Natural killer cell treated with Interleukin-12 subunit alpha and Interleukin-12 subunit beta and Interleukin-15 and Interleukin-18, amount 100 ng/mL, for 72 hours (primary cell): Measurements from ENCODE around the gene ACADS. TPM values are rescaled to one million over a fixed set of nuclear protein-coding genes. Genes with fewer than 3 reads are reported as not detected.

Source experiments
- ATAC-seq, 2 donors: fragments of 150-1000 bp; cut with Tn5 transposase in 1 of 2; sonication (Bioruptor Pico), chemical (Tn5 transposase) in 1 of 2; 2 replicates each; pipeline ENCODE4 v1.10.0; 2021
- DNase-seq: peaks from one replicate; pipeline ENCODE4 v3.0.0; 2022; ENCODE audit warnings: low spot score
- H3K27ac Mint-ChIP-seq, 2 donors: 1 replicate in 1 of 2; 2 replicates in 1 of 2; pipeline ENCODE4 v1.8.0; 2022; ENCODE audit warnings: mixed read lengths in 2 of 2, mild to moderate bottlenecking in 1 of 2, moderate library complexity in 1 of 2
- H3K27me3 Mint-ChIP-seq, 2 donors: 1 replicate in 1 of 2; 2 replicates in 1 of 2; pipeline ENCODE4 v1.8.0; 2022; ENCODE audit warnings: mixed read lengths in 2 of 2
- H3K36me3 Mint-ChIP-seq: one replicate; pipeline ENCODE4 v1.8.0; 2022; ENCODE audit warnings: mixed read lengths
- H3K4me1 Mint-ChIP-seq, 2 donors: 1 replicate in 1 of 2; 2 replicates in 1 of 2; pipeline ENCODE4 v1.8.0; 2022; ENCODE audit warnings: low read depth in 2 of 2, mixed read lengths in 2 of 2, mild to moderate bottlenecking in 1 of 2
- H3K4me3 Mint-ChIP-seq: one replicate; pipeline ENCODE4 v1.8.0; 2022; ENCODE audit warnings: mixed read lengths
- H3K9me3 Mint-ChIP-seq: 2 replicates; pipeline ENCODE4 v1.8.0; 2022; ENCODE audit warnings: mixed read lengths
- total RNA-seq, 2 donors: library from RNA; stranded (reverse); gene quantifications; one replicate each; pipeline ENCODE4 v1.2.3, GENCODE V29; 2022

Gene ACADS
- total RNA-seq, 2 donors from 2014 or later = 12.8 to 13.9 TPM

GRCh38 chr12:120760349-120761254 is 35.0 kb downstream of the ACADS start:
- Mint-ChIP-seq H3K27ac (no peak overlapping the region), H3K4me3 (no peak overlapping the region), H3K27me3 (no peaks in the 10 kb centered on the region), H3K36me3 (no peaks in the 10 kb centered on the region), H3K9me3 (no peaks in the 10 kb centered on the region), H3K4me1 (no peaks in the 10 kb centered on the region)
- DNase-seq = no peak
- ATAC-seq = no peak

GRCh38 chr12:120761519-120761934 is 35.9 kb downstream of the ACADS start:
- H3K4me3 Mint-ChIP-seq = no peak overlapping the region
- no peaks in the 10 kb centered on the region for H3K27me3 Mint-ChIP-seq
- ATAC-seq (no peak), DNase-seq (no peak)
- no peaks in the 10 kb centered on the region for H3K36me3 Mint-ChIP-seq
- H3K27ac Mint-ChIP-seq = no peak overlapping the region
- H3K9me3 Mint-ChIP-seq = no peaks in the 10 kb centered on the region
- no peaks in the 10 kb centered on the region for H3K4me1 Mint-ChIP-seq

- Mint-ChIP-seq H3K9me3 (no peaks in the 10 kb centered on the region), H3K4me3 (no peak overlapping the region), H3K27ac (no peak overlapping the region), H3K36me3 (no peaks in the 10 kb centered on the region), H3K4me1 (no peaks in the 10 kb centered on the region), H3K27me3 (no peaks in the 10 kb centered on the region)
- no peak for DNase-seq
- ATAC-seq = no peak
Observed at GRCh38 chr12:120762086-120762485, 36.5 kb downstream of the ACADS start.

- H3K36me3 Mint-ChIP-seq = no peaks in the 10 kb centered on the region
- no peaks in the 10 kb centered on the region for H3K27me3 Mint-ChIP-seq
- DNase-seq (no peak), ATAC-seq (no peak)
- H3K4me3 Mint-ChIP-seq = no peak overlapping the region
- no peak overlapping the region for H3K27ac Mint-ChIP-seq
- no peaks in the 10 kb centered on the region for H3K9me3 Mint-ChIP-seq
- H3K4me1 Mint-ChIP-seq = no peaks in the 10 kb centered on the region
Observed at GRCh38 chr12:120763250-120763649, 37.6 kb downstream of the ACADS start.

- Mint-ChIP-seq H3K9me3 (no peaks in the 10 kb centered on the region), H3K4me1 (no peaks in the 10 kb centered on the region), H3K4me3 (no peak overlapping the region), H3K36me3 (no peaks in the 10 kb centered on the region), H3K27me3 (no peaks in the 10 kb centered on the region), H3K27ac (no peak overlapping the region)
- ATAC-seq (no peak), DNase-seq (no peak)
Observed at GRCh38 chr12:120764816-120765215, 39.2 kb downstream of the ACADS start.

GRCh38 chr12:120766566-120766965 is 40.9 kb downstream of the ACADS start:
- no peak for ATAC-seq
- DNase-seq = no peak
- peaks cover 6 to 12% of the 10 kb centered on the region in 2 donors for H3K4me1 Mint-ChIP-seq
- H3K36me3 Mint-ChIP-seq = no peaks in the 10 kb centered on the region
- no peak overlapping the region for H3K4me3 Mint-ChIP-seq
- H3K9me3 Mint-ChIP-seq = no peaks in the 10 kb centered on the region
- no peaks in the 10 kb centered on the region for H3K27me3 Mint-ChIP-seq
- H3K27ac Mint-ChIP-seq = no peak overlapping the region

- ATAC-seq = no peak
- H3K27ac Mint-ChIP-seq = no peak overlapping the region
Observed at GRCh38 chr12:120767071-120768024, 41.7 kb downstream of the ACADS start.

GRCh38 chr12:120771097-120771496 is 45.5 kb downstream of the ACADS start:
- H3K9me3 Mint-ChIP-seq = no peaks in the 10 kb centered on the region
- no peak overlapping the region for H3K4me3 Mint-ChIP-seq
- H3K36me3 Mint-ChIP-seq = no peaks in the 10 kb centered on the region

More at GRCh38 chr12:120767071-120768024, 41.7 kb downstream of the ACADS start:
- Mint-ChIP-seq H3K4me3 (no peak overlapping the region), H3K36me3 (no peaks in the 10 kb centered on the region), H3K27me3 (no peaks in the 10 kb centered on the region), H3K4me1 (peaks cover 6 to 17% of the 10 kb centered on the region in 2 donors), H3K9me3 (no peaks in the 10 kb centered on the region)
- no peak for DNase-seq

GRCh38 chr12:120774169-120774916 is 48.7 kb downstream of the ACADS start:
- DNase-seq (no peak), ATAC-seq (peak; percentile 59 to 73)
- no peaks in the 10 kb centered on the region for H3K27me3 Mint-ChIP-seq
- H3K36me3 Mint-ChIP-seq = no peaks in the 10 kb centered on the region
- no peak overlapping the region for H3K4me3 Mint-ChIP-seq
- peak overlapping the region; percentile 4 to 82 for H3K27ac Mint-ChIP-seq
- H3K4me1 Mint-ChIP-seq = peaks cover 19 to 34% of the 10 kb centered on the region in 2 donors
- no peaks in the 10 kb centered on the region for H3K9me3 Mint-ChIP-seq

More at GRCh38 chr12:120771097-120771496, 45.5 kb downstream of the ACADS start:
- DNase-seq = no peak
- ATAC-seq = no peak
- peak overlapping the region in 1 of 2 donors; percentile 33 for H3K27ac Mint-ChIP-seq
- no peaks in the 10 kb centered on the region for H3K27me3 Mint-ChIP-seq
- peaks cover 19 to 34% of the 10 kb centered on the region in 2 donors for H3K4me1 Mint-ChIP-seq

GRCh38 chr12:120775862-120776552 is 50.4 kb downstream of the ACADS start:
- no peaks in the 10 kb centered on the region for H3K9me3 Mint-ChIP-seq
- no peak overlapping the region for H3K4me3 Mint-ChIP-seq
- no peak overlapping the region for H3K27ac Mint-ChIP-seq
- no peaks in the 10 kb centered on the region for H3K27me3 Mint-ChIP-seq
- no peak for DNase-seq
- H3K4me1 Mint-ChIP-seq = peaks cover 13 to 28% of the 10 kb centered on the region in 2 donors
- no peaks in the 10 kb centered on the region for H3K36me3 Mint-ChIP-seq
- ATAC-seq = no peak

- H3K27ac Mint-ChIP-seq = peak overlapping the region; percentile 41 to 82
- H3K27me3 Mint-ChIP-seq = no peaks in the 10 kb centered on the region
- peak in 1 of 2 donors; percentile 72 for ATAC-seq
- no peaks in the 10 kb centered on the region for H3K9me3 Mint-ChIP-seq
- H3K4me3 Mint-ChIP-seq = peak overlapping the region; percentile 62
- no peaks in the 10 kb centered on the region for H3K36me3 Mint-ChIP-seq
- DNase-seq = no peak
- peaks cover 14 to 30% of the 10 kb centered on the region in 2 donors for H3K4me1 Mint-ChIP-seq
Observed at GRCh38 chr12:120783197-120783596, 57.6 kb downstream of the ACADS start.

GRCh38 chr12:120784804-120785203 is 59.2 kb downstream of the ACADS start:
- H3K4me1 Mint-ChIP-seq = peaks cover 18 to 37% of the 10 kb centered on the region in 2 donors
- no peaks in the 10 kb centered on the region for H3K36me3 Mint-ChIP-seq
- DNase-seq = no peak
- no peak overlapping the region for H3K27ac Mint-ChIP-seq
- peak in 1 of 2 donors; percentile 33 for ATAC-seq
- H3K27me3 Mint-ChIP-seq = no peaks in the 10 kb centered on the region
- no peak overlapping the region for H3K4me3 Mint-ChIP-seq
- H3K9me3 Mint-ChIP-seq = no peaks in the 10 kb centered on the region

GRCh38 chr12:120787889-120788288 is 62.3 kb downstream of the ACADS start:
- H3K27ac Mint-ChIP-seq = no peak overlapping the region
- peaks cover 20 to 40% of the 10 kb centered on the region in 2 donors for H3K4me1 Mint-ChIP-seq
- ATAC-seq = no peak
- DNase-seq = no peak
- H3K36me3 Mint-ChIP-seq = peaks cover 10% of the 10 kb centered on the region
- no peak overlapping the region for H3K4me3 Mint-ChIP-seq
- H3K27me3 Mint-ChIP-seq = no peaks in the 10 kb centered on the region
- H3K9me3 Mint-ChIP-seq = no peaks in the 10 kb centered on the region
